Upper lobe of left lung (tissue), 6 donors: Measurements from ENCODE around the gene PDSS2. TPM values are rescaled to one million over a fixed set of nuclear protein-coding genes. Genes with fewer than 3 reads are reported as not detected.
"Not testable (repeated sequence)": the region's sequence is repeated elsewhere in the genome, so short reads cannot be mapped to it uniquely, and the experiment has no call there.

Experiments
- ATAC-seq, 2 donors: fragments of 200-7000 bp; cut with Tn5 transposase; one replicate each; pipeline ENCODE4 v1.9.1; 2022; ENCODE audit warnings: mild to moderate bottlenecking in 2 of 2, moderate library complexity in 2 of 2; ENCODE audit not compliant: low FRiP score in 2 of 2
- DNase-seq, 2 donors: peaks; one replicate each; pipeline ENCODE4 v3.0.0-alpha.2; 2019 to 2020
- H3K27ac ChIP-seq, 4 donors: fragments of 200-600 bp; sonication (generic); one replicate each; pipeline ENCODE4 v1.5.1; 2016 to 2019
- H3K27me3 ChIP-seq, 4 donors: fragments of 200-600 bp; sonication (generic); one replicate each; pipeline ENCODE4 v1.5.1; 2017 to 2019
- H3K36me3 ChIP-seq, 4 donors: fragments of 200-600 bp; sonication (generic); one replicate each; pipeline ENCODE4 v1.5.1; 2016 to 2019
- H3K4me1 ChIP-seq, 4 donors: fragments of 200-600 bp; sonication (generic); one replicate each; pipeline ENCODE4 v1.5.1; 2018 to 2019
- H3K4me3 ChIP-seq, 4 donors: fragments of 200-600 bp; sonication (generic); one replicate each; pipeline ENCODE4 v1.5.1; 2017 to 2019; ENCODE audit warnings: mild to moderate bottlenecking in 2 of 4, moderate library complexity in 1 of 4
- H3K9me3 ChIP-seq, 4 donors: fragments of 200-600 bp; sonication (generic); one replicate each; pipeline ENCODE4 v1.5.1; 2018 to 2019
- EP300 ChIP-seq, 4 donors: sonication (generic); formaldehyde crosslinking; IDR thresholded peaks; one replicate each; pipeline ENCODE4 v1.5.1; 2017; ENCODE audit warnings: antibody characterized with exemption in 4 of 4, control low read depth in 2 of 4
- POLR2A ChIP-seq, 4 donors: fragments of 450-650 bp; IDR thresholded peaks; one replicate each; pipeline ENCODE4 v1.5.1; 2016 to 2017; ENCODE audit warnings: antibody characterized with exemption in 4 of 4, mild to moderate bottlenecking in 2 of 4
- POLR2AphosphoS5 ChIP-seq, 2 donors: sonication (generic); formaldehyde crosslinking; IDR thresholded peaks; one replicate each; pipeline ENCODE4 v1.5.1; 2017; ENCODE audit warnings: antibody characterized with exemption in 2 of 2
- WGBS, 2 donors: methylation state at CpG; one replicate each; pipeline ENCODE4 v1.1.5; 2017 to 2018; 5-methylcytosine and 5-hydroxymethylcytosine counted together
- total RNA-seq, 6 donors: library from RNA; depleted of rRNA in 4 of 6; stranded (reverse); fragments of >200 nt in 4 of 6; gene quantifications; one replicate each; pipeline versions ENCODE4 v1.1.0 to v1.2.1, GENCODE V29; 2016 to 2021
- TF ChIP-seq, protein P1 (sequence below), 6 experiments: fragments of 450-650 bp in 4 of 6; fragments of 200-600 bp in 2 of 6; sonication (generic) in 2 of 6; IDR thresholded peaks; one replicate each; pipeline ENCODE4 v1.5.1; 2016 to 2019; ENCODE audit warnings: antibody characterized with exemption in 6 of 6
- donor health status: DM: no; HTN: no; CAD: no; lungs with moderate emphysema.
- donor health status: DM: no; HTN: yes; CAD: no; lungs with severe emphysema.

The PDSS2 gene
- total RNA-seq, 6 donors from 2014 or later: 5.1 to 20.9 (median 15.0) TPM

DNA sequence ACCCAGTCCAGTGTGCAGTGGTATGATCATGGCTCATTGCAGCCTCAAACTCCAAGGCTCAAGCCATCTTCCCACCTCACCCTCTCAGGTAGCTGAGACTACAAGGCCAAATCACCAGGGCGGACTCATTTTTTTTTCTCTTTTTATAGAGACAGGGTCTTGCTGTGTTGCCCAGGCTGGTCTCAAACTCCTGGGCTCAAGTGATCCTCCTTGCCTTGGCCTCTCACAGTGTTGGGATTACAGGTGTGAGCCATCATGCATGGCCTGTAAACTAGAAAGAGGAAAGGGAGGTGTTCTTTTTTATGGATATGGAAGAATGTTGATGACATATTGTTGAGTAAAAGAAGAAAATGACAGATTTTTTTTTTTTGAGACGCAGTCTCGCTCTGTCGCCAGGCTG lies 339.0 kb downstream of the PDSS2 start:
- H3K9me3 ChIP-seq: no peaks in the 10 kb centered on the region
- ATAC-seq (no peak), DNase-seq (no peak)
- no peaks in the 10 kb centered on the region for H3K36me3 ChIP-seq
- H3K27ac ChIP-seq: no peak overlapping the region
- WGBS, 2 donors: 84 to 95% methylated on average over 4 of the region's 4 CpGs
- H3K4me3 ChIP-seq: no peak overlapping the region
- H3K27me3 ChIP-seq: peaks cover 0 to 2% (median 0%) of the 10 kb centered on the region in 4 donors
- peaks cover 8 to 14% (median 13%) of the 10 kb centered on the region in 4 donors for H3K4me1 ChIP-seq
- TF ChIP-seq, protein P1, sequence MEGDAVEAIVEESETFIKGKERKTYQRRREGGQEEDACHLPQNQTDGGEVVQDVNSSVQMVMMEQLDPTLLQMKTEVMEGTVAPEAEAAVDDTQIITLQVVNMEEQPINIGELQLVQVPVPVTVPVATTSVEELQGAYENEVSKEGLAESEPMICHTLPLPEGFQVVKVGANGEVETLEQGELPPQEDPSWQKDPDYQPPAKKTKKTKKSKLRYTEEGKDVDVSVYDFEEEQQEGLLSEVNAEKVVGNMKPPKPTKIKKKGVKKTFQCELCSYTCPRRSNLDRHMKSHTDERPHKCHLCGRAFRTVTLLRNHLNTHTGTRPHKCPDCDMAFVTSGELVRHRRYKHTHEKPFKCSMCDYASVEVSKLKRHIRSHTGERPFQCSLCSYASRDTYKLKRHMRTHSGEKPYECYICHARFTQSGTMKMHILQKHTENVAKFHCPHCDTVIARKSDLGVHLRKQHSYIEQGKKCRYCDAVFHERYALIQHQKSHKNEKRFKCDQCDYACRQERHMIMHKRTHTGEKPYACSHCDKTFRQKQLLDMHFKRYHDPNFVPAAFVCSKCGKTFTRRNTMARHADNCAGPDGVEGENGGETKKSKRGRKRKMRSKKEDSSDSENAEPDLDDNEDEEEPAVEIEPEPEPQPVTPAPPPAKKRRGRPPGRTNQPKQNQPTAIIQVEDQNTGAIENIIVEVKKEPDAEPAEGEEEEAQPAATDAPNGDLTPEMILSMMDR (IDR thresholded peaks at IDR 0.05): no peak
- no peak for TF ChIP-seq POLR2AphosphoS5 (IDR thresholded peaks at IDR 0.05)
- no peak for TF ChIP-seq EP300 (IDR thresholded peaks at IDR 0.05)
- no peak for TF ChIP-seq POLR2A (IDR thresholded peaks at IDR 0.05)

DNA sequence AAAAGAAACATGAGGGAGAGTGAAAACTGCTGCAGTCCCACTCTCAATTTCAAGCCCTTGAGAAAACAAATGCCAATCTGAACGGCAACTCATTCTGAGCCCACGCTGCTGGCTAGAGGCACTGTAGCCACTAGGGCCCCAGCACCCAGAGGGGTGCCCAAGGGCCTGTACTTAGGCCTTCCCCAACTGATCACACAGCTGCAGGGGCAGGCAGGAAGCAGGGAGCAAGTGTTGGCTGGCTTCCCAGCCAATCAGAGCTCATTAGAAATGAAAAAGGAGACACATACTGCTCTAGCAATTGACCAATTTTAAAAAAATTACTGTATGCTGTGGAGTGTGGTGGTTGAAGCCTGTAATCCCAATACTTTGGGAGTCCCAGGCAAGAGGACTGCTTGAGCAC lies 340.4 kb downstream of the PDSS2 start:
- H3K9me3 ChIP-seq: no peaks in the 10 kb centered on the region
- peaks cover 9 to 17% (median 14%) of the 10 kb centered on the region in 4 donors for H3K4me1 ChIP-seq
- TF ChIP-seq, protein P1 (IDR thresholded peaks at IDR 0.05): no peak
- TF ChIP-seq POLR2A (IDR thresholded peaks at IDR 0.05) (no peak), POLR2AphosphoS5 (IDR thresholded peaks at IDR 0.05) (no peak), EP300 (IDR thresholded peaks at IDR 0.05) (no peak)
- ATAC-seq: no peak
- no peak for DNase-seq
- 83 to 88% methylated on average over 2 of the region's 2 CpGs for WGBS, 2 donors
- no peaks in the 10 kb centered on the region for H3K36me3 ChIP-seq
- no peak overlapping the region for H3K4me3 ChIP-seq
- peaks cover 0 to 2% (median 0%) of the 10 kb centered on the region in 4 donors for H3K27me3 ChIP-seq
- H3K27ac ChIP-seq: no peak overlapping the region

DNA sequence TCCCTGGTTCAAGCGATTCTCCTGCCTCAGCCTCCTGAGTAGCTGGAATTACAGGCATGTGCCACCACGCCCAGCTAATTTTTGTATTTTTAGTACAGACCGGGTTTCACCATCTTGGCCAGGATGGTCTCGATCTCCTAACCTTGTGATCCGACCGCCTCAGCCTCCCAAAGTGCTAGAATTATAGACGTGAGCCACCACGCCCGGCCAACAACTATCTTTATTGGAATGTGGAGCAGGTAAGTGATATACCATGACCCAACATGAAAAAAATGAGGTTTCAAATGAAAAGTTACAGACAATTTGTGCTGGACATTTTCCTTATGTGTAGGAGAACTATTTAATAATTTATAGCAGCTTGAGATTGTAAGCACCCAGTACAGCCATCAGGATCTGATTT lies 340.8 kb downstream of the PDSS2 start:
- not testable (repeated sequence) for ATAC-seq

DNA sequence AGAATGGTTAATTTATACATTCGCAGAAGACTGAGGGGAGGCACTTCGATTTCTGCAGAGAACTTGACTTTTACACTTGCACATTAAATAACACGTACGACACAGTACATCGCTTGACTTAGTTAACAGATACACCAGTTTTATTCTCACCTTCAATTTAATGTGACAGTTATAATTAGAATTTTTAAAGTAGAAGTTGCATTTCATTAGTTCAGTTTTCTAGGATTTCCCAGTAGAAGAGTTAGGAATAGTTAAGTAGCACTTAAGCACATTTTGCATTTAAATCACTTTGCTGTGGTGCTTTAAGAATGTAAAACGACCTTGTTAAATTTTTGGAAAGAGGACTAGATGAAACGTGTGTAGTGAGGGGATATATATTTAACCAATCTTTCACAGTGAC lies 342.4 kb downstream of the PDSS2 start:
- Histone ChIP-seq H3K27me3 (peaks cover 0 to 2% (median 0%) of the 10 kb centered on the region in 4 donors), H3K4me1 (peaks cover 13 to 24% (median 20%) of the 10 kb centered on the region in 4 donors), H3K27ac (no peak overlapping the region), H3K36me3 (no peaks in the 10 kb centered on the region), H3K4me3 (peak overlapping the region in 1 of 4 donors; percentile 81), H3K9me3 (no peaks in the 10 kb centered on the region)
- 28 to 33% methylated on average over 7 of the region's 7 CpGs for WGBS, 2 donors
- ATAC-seq: no peak
- TF ChIP-seq POLR2AphosphoS5 (IDR thresholded peaks at IDR 0.05): no peak
- no peak for TF ChIP-seq POLR2A (IDR thresholded peaks at IDR 0.05)
- TF ChIP-seq, protein P1 (IDR thresholded peaks at IDR 0.05): no peak
- no peak for TF ChIP-seq EP300 (IDR thresholded peaks at IDR 0.05)
- DNase-seq: no peak

More for the DNA sequence above, 340.8 kb downstream of the PDSS2 start:
- not testable (repeated sequence) for DNase-seq, H3K9me3 ChIP-seq, H3K27ac ChIP-seq, H3K36me3 ChIP-seq, H3K27me3 ChIP-seq, H3K4me3 ChIP-seq
- peaks cover 13 to 22% (median 18%) of the 10 kb centered on the region in 4 donors for H3K4me1 ChIP-seq
- 91 to 95% methylated on average over 9 of the region's 9 CpGs for WGBS, 2 donors

DNA sequence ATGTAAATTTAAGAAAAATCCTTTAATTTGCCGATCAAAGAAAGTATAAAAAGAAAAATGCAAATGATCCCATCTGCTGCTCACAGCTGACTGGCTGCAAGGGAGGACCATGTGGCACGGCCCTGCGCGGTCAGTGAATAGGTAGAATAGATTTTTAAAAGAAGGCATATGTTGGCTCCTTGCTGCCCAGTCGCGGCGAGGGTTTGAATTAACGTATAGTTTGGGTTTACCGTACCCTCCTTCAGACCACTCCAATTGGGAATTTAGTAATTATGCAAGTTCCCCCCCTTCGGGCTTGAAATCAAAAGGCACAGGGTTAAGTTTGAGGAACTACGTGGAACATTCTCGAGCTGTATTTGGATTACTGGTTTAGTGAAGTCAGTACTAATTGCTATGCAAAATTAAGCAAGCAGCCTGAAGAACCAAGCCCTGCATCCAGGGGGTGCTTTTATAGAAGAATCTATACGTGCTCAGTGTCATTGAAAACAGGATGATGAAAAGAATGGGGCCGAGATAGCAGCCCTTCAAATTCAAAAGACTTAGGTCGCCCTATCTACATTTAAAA lies 343.0 kb downstream of the PDSS2 start:
- ATAC-seq: peak in 1 of 2 donors; percentile 69
- WGBS, 2 donors: 1 to 4% methylated on average over 15 of the region's 15 CpGs

More for the DNA sequence above, 343.0 kb downstream of the PDSS2 start:
- TF ChIP-seq POLR2A (IDR thresholded peaks at IDR 0.05): no peak
- no peak for TF ChIP-seq EP300 (IDR thresholded peaks at IDR 0.05)
- TF ChIP-seq POLR2AphosphoS5 (IDR thresholded peaks at IDR 0.05): no peak
- TF ChIP-seq, protein P1 (IDR thresholded peaks at IDR 0.05): no peak
- peak in 1 of 2 donors; percentile 64 for DNase-seq
- Histone ChIP-seq H3K36me3 (no peaks in the 10 kb centered on the region), H3K4me1 (peaks cover 13 to 24% (median 20%) of the 10 kb centered on the region in 4 donors), H3K9me3 (no peaks in the 10 kb centered on the region), H3K4me3 (peak overlapping the region in 3 of 4 donors; percentile 81 to 83 (median 82)), H3K27me3 (peaks cover 0 to 2% (median 0%) of the 10 kb centered on the region in 4 donors), H3K27ac (peak overlapping the region in 1 of 4 donors; percentile 61)
